HG02970 (cell line): ENCODE data around the gene ODF4.
"Not testable (repeated sequence)": the region's sequence is repeated elsewhere in the genome, so short reads cannot be mapped to it uniquely, and the experiment has no call there.

Experiments
- ATAC-seq: cut with Tn5 transposase; IDR thresholded peaks from one replicate; pipeline ENCODE4 v1.9.1; 2021; ENCODE audit warnings: mild to moderate bottlenecking, moderate library complexity, moderate number of reproducible peaks; ENCODE audit not compliant: unreplicated experiment, low FRiP score

ODF4 gene

DNA sequence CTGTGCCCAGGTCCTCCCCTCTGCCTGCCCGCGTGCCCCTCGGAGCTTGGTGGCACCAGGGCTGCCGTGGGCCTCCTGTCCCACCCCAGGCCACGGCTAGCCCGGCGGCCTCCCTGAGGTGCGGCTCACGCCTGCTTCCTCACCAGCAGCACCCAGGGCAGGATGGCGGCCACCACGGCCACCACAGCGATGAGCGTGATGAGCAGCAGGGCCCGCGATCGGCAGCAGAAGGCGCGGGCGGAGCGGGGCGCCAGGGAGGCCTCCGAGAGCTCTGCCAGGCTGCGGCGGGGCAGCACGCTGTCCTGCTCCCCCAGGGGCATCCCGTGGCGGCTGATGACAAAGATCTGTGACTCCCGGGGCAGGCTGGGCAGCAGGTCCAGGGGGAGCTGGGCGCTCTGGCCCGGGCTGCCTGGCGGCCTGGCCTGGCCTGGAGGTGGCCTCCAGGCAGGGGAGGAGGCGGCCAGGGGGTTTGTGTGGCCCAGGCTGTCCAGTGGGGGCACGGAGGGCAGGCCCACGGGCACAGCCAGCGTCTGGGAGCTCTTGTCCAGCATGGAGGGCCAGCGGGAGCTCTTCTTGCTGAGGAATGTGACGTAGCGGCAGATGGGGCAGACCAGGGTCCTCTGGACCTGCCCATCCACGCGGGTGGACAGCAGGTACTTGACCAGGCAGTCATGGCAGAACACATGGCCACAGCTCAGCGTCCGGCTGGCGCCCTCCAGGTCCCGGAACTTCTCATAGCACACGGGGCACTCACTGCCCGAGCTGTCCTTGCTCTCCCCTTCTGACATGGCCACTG lies 53.2 kb downstream of the ODF4 start:
- ATAC-seq, result no peak

DNA sequence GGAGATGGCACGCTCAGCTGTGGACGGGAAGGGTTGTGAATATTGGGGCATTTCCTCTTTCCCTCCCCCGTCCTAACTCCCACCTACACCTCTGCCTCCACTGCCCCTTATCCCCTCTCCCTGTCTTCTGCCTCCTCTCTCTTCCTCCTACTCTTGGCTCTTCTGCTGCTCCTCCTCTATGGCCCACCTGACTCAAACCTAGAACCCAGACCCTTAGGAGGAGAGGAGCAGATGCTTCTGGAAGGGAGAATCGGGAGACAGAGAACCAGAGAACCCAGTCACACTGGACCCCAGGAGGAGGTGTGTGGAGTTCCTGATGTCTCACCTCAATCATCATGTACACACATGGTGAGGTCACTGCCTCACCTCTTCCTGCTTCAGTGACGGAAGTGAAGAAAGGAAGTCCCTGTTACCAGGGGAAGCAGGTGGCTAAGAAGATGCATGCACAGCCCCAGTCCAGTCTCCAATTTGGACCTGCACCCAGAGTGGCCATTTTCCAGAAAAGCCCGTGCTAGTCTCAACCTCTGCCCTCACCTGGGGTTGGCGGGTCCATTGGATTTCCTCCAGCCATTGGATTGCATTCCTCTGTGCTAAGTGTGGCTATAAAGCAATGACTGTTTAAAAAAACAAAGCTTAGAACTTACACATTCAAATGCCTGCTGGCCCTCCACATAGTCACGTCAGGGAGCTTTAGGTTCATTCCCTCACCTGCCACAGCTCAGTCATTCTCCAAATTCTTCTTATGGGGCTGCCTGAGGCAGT lies 54.0 kb downstream of the ODF4 start:
- ATAC-seq, result no peak

GRCh38 chr17:8394497-8394896 lies 54.9 kb downstream of the ODF4 start:
- not testable (repeated sequence) for ATAC-seq
